Measurements from ENCODE around the gene INO80E. TPM values are rescaled to one million over a fixed set of nuclear protein-coding genes. Genes with fewer than 3 reads are reported as not detected.

The INO80E gene
- total and polyA plus RNA-seq, 2 of the 8 experiments (the other 6 are each of a cell fraction or from before 2014, with no cell fraction given) = 43.0 to 91.2 TPM

- Histone ChIP-seq H3K4me1 (replicated peaks in 1 of 4; ENCODE audit: control insufficient read depth in 3 of 4, insufficient read depth in 4 of 4, low read length in 3 of 4) (peaks cover 0 to 14% (median 5%) of the 10 kb centered on the region in 4 experiments; a peak in 4 of 7 replicates), H3K14ac (ENCODE audit: insufficient read length) (no peak overlapping the region), H4K8ac (ENCODE audit: extremely low read depth, insufficient read depth, low read length) (no peak overlapping the region), H2BK15ac (ENCODE audit: low read length) (no peak overlapping the region), H2AK5ac (ENCODE audit: low read depth, low read length) (no peak overlapping the region), H3K23me2 (ENCODE audit: low read depth, low read length) (peaks cover 2% of the 10 kb centered on the region; the same call in 1 of the 2 replicates), H3K27ac (ENCODE audit: low read depth, low read length) (no peak overlapping the region), H4K5ac (ENCODE audit: insufficient read length, low read depth, low read length) (no peak overlapping the region), H3K9ac (replicated peaks in 1 of 4; ENCODE audit: extremely low read depth in 1 of 4, low read depth in 3 of 4, low read length in 3 of 4) (no peak overlapping the region), H3K23ac (ENCODE audit: insufficient read length) (no peak overlapping the region), H3K4ac (replicated peaks; ENCODE audit: insufficient read length, low read depth, low read length) (no peak overlapping the region), H3K79me1 (ENCODE audit: low read depth, low read length) (peaks cover 3% of the 10 kb centered on the region; the same call in 1 of the 2 replicates), H2AFZ (ENCODE audit: low read length) (no peak overlapping the region), H3K36me3 (ENCODE audit: control insufficient read depth in 2 of 4, insufficient read depth in 4 of 4, low read length in 3 of 4) (peaks cover 0 to 7% (median under 1%) of the 10 kb centered on the region in 4 experiments; a peak in 2 of 8 replicates), H3K4me3 (ENCODE audit: extremely low read depth in 1 of 4, insufficient read depth in 2 of 4, low read depth in 3 of 4, low read length in 4 of 4) (no peak overlapping the region), H4K91ac (replicated peaks; ENCODE audit: insufficient read length, low read length) (no peak overlapping the region), H2BK12ac (ENCODE audit: low read depth, low read length) (no peak overlapping the region), H2BK5ac (ENCODE audit: low read depth, low read length) (no peak overlapping the region), H3K4me2 (ENCODE audit: insufficient read depth in 1 of 2, low read depth in 2 of 2, low read length in 2 of 2) (no peak overlapping the region), H4K20me1 (replicated peaks in 1 of 2; ENCODE audit: control insufficient read depth in 1 of 2, insufficient read depth in 2 of 2, low read length in 2 of 2) (peaks cover 11 to 16% of the 10 kb centered on the region in 2 experiments), H3K9me3 (ENCODE audit: insufficient read depth in 2 of 2, low read depth in 1 of 2, low read length in 1 of 2) (no peaks in the 10 kb centered on the region), H2BK20ac (ENCODE audit: low read length) (no peak overlapping the region), H3K18ac (ENCODE audit: extremely low read depth, low read length) (no peak overlapping the region), H3K79me2 (ENCODE audit: control insufficient read depth in 1 of 2, insufficient read depth in 2 of 2, low read length in 2 of 2) (no peaks in the 10 kb centered on the region), H2BK120ac (replicated peaks; ENCODE audit: low read depth, low read length) (no peak overlapping the region), H3K27me3 (replicated peaks in 1 of 4; ENCODE audit: control insufficient read depth in 3 of 4, extremely low read depth in 1 of 4, insufficient read depth in 3 of 4, low read length in 3 of 4) (no peaks in the 10 kb centered on the region), H3K56ac (replicated peaks; ENCODE audit: insufficient read length, low read depth, low read length) (no peak overlapping the region)
- 94% methylated on average over 16 of the region's 16 CpGs; no CpG with 5 or more reads in 1 of the 2 experiments for WGBS, 2 experiments (ENCODE audit: extremely low coverage in 1 of 2, insufficient coverage in 1 of 2, insufficient read length in 1 of 2, insufficient replicate concordance in 2 of 2, low coverage in 1 of 2, low lambda C conversion rate in 2 of 2, missing lambda C conversion rate in 1 of 2)
- FAIRE-seq (no peak), DNase-seq (ENCODE audit: low read depth in 1 of 2, low spot score in 2 of 2) (no peak)
- ChIA-PET POLR2A (ENCODE audit: partially characterized antibody) (no interaction called here), CTCF (ENCODE audit: partially characterized antibody) (interaction anchor here (2.1 kb wide), 1 partner anchor 20 kb away, joined by 6 read pairs; no protein-coding TSS in a partner anchor)
- TF ChIP-seq NRF1 (IDR thresholded peaks at IDR 0.05; ENCODE audit: low read depth, low read length) (no peak), BACH1 (IDR thresholded peaks at IDR 0.05; ENCODE audit: low read length) (no peak), USF2 (IDR thresholded peaks at IDR 0.05; ENCODE audit: low read length) (no peak), KDM1A (IDR thresholded peaks at IDR 0.05; ENCODE audit: borderline replicate concordance, low read length) (no peak), TBP (IDR thresholded peaks at IDR 0.05; ENCODE audit: low read depth, low read length) (no peak), EP300 (IDR thresholded peaks at IDR 0.05; ENCODE audit: borderline replicate concordance in 1 of 2, low read depth in 2 of 2, low read length in 2 of 2) (no peak), SIN3A (conservative IDR thresholded peaks at IDR 0.05 in 1 of 2, IDR thresholded peaks at IDR 0.05 in 1 of 2; ENCODE audit: low read depth in 1 of 2, low read length in 2 of 2) (no peak), ASH2L (IDR thresholded peaks at IDR 0.05; ENCODE audit: low read length) (no peak), BCL11A (IDR thresholded peaks at IDR 0.05; ENCODE audit: low read depth in 2 of 2, low read length in 2 of 2) (no peak), MAX (IDR thresholded peaks at IDR 0.05) (no peak), MAFK (IDR thresholded peaks at IDR 0.05; ENCODE audit: low read depth, low read length) (no peak)
- TF ChIP-seq, protein P1, sequence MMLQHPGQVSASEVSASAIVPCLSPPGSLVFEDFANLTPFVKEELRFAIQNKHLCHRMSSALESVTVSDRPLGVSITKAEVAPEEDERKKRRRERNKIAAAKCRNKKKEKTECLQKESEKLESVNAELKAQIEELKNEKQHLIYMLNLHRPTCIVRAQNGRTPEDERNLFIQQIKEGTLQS (IDR thresholded peaks at IDR 0.05; ENCODE audit: insufficient read depth, low read depth, low read length) = no peak
These were observed 28.4 kb downstream of the INO80E start for GRCh38 chr16:30024451-30024850.
